ENCODE data around the gene ACAD10.
"Not testable (repeated sequence)": the region's sequence is repeated elsewhere in the genome, so short reads cannot be mapped to it uniquely, and the experiment has no call there.

The ACAD10 gene

GRCh38 chr12:111664961-111665865, 20.6 kb upstream of the ACAD10 start:
- Histone ChIP-seq H3K36me3 (ENCODE audit: insufficient read depth, low read length) (peaks cover 12% of the 10 kb centered on the region), H3K9me3 (ENCODE audit: control insufficient read depth, insufficient read depth, low read length) (no peaks in the 10 kb centered on the region), H3K4me1 (ENCODE audit: insufficient read depth, low read length) (no peaks in the 10 kb centered on the region), H3K9ac (ENCODE audit: low read depth, low read length) (no peak overlapping the region)

GRCh38 chr12:111672822-111673381, 13.0 kb upstream of the ACAD10 start:
- Histone ChIP-seq H3K9ac (ENCODE audit: low read depth, low read length) (no peak overlapping the region), H3K9me3 (ENCODE audit: control insufficient read depth, insufficient read depth, low read length) (no peaks in the 10 kb centered on the region), H3K36me3 (ENCODE audit: insufficient read depth, low read length) (peaks cover 24% of the 10 kb centered on the region), H3K4me1 (ENCODE audit: insufficient read depth, low read length) (no peaks in the 10 kb centered on the region)

- Histone ChIP-seq H3K4me1 (ENCODE audit: insufficient read depth, low read length) (no peaks in the 10 kb centered on the region), H3K9me3 (ENCODE audit: control insufficient read depth, insufficient read depth, low read length) (no peaks in the 10 kb centered on the region), H3K36me3 (ENCODE audit: insufficient read depth, low read length) (peaks cover 24% of the 10 kb centered on the region), H3K9ac (ENCODE audit: low read depth, low read length) (no peak overlapping the region)
These were observed 12.3 kb upstream of the ACAD10 start for GRCh38 chr12:111673503-111673902.

- peaks cover 26% of the 10 kb centered on the region for H3K36me3 ChIP-seq (ENCODE audit: insufficient read depth, low read length)
- H3K9ac ChIP-seq (ENCODE audit: low read depth, low read length) = no peak overlapping the region
- no peaks in the 10 kb centered on the region for H3K9me3 ChIP-seq (ENCODE audit: control insufficient read depth, insufficient read depth, low read length)
- no peaks in the 10 kb centered on the region for H3K4me1 ChIP-seq (ENCODE audit: insufficient read depth, low read length)
These were observed 8.7 kb upstream of the ACAD10 start for GRCh38 chr12:111677186-111677585.

DNA sequence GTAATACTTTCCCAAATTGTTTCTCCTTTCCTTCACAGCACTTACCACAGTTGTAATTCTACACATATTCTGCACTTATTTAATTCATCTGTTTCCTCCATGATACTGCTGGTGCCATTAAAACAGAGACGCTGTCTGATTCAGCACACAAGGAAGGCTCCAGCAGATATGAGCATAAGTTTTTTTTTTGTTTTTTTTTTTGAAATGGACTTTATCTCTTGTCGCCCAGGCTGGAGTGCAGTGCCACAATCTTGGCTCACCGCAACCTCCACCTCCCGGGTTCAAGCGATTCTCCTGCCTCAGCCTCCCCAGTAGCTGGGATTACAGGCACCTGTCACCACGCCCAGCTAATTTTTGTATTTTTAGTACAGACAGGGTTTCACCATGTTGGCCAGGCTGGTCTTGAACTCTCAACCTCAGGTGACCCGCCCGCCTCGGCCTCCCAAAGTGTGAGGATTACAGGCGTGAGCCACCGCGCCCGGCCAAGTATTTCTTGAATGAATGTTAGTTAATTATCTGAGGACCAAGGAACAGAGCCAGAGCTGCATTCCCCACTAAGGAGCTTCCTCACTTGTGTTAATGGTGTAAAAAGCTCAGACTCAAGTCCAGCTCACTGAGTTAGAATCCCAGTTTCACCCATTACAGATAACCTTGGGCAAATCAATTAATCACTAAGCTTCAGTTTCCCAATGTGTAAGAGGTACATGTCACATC, 1.2 kb upstream of the ACAD10 start:
- H3K9me3 ChIP-seq (ENCODE audit: control insufficient read depth, insufficient read depth, low read length); H3K4me1 ChIP-seq (ENCODE audit: insufficient read depth, low read length): not testable (repeated sequence)
- H3K36me3 ChIP-seq (ENCODE audit: insufficient read depth, low read length) = peaks cover 14% of the 10 kb centered on the region
- H3K9ac ChIP-seq (ENCODE audit: low read depth, low read length) = peak overlapping the region; percentile 100

DNA sequence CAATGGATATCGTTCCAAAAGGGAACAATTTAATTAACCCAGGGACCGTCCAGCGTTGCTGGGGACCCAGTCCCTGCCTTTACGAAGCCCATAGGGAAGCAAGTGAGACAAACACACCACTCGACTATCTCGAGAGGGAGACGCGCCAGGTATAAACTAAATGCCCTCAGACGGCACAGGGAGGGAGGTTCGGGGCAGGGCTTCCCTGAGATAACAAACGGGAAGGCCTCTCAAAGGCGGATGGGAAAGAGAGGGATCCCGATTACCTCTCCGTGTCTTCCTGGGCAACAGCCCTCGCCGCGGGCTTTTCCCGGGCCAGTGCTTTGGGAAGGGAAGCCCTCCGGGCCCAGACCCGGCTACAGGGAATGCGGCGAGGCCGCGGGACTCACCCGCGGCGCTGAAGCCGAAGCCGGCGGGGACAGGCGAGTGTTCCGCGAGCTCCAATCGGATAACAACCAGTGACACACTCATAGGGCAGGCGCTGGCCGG, 487 bp upstream of the ACAD10 start:
- H3K36me3 ChIP-seq (ENCODE audit: insufficient read depth, low read length) = peaks cover 14% of the 10 kb centered on the region
- H3K9ac ChIP-seq (ENCODE audit: low read depth, low read length) = peak overlapping the region; percentile 100
- H3K4me1 ChIP-seq (ENCODE audit: insufficient read depth, low read length) = peaks cover 4% of the 10 kb centered on the region; the same call in 1 of the 2 replicates
- H3K9me3 ChIP-seq (ENCODE audit: control insufficient read depth, insufficient read depth, low read length) = no peaks in the 10 kb centered on the region

DNA sequence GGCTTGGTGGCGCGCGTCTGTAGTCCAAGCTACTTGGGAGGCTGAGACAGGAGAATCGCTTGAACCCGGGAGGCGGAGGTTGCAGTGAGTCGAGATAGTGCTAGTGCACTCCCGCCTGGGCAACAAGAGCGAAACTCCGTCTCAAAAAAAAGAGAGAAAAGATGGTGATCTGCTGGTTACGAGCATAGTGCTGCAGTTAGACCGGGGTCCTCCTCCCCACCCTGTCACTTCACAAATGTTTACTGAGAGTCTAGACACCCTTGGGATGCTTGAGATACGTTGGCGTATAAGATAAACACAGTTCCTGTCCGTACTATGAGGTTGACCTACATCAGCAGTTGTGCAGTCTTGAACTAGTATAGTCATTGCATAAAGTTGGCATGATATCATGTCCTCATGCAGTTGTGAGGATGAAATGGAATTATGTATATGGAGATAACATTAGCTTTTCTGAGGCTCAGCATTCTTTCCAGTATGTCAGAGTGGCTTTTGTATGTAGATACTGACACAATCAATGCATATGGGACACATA, 787 bp downstream of the ACAD10 start:
- H3K9me3 ChIP-seq (ENCODE audit: control insufficient read depth, insufficient read depth, low read length) = no peaks in the 10 kb centered on the region
- peak overlapping the region; percentile 100; the same call in 1 of the 2 replicates for H3K9ac ChIP-seq (ENCODE audit: low read depth, low read length)
- H3K4me1 ChIP-seq (ENCODE audit: insufficient read depth, low read length) = peaks cover 4% of the 10 kb centered on the region; the same call in 1 of the 2 replicates
- peaks cover 7% of the 10 kb centered on the region; the same call in 1 of the 2 replicates for H3K36me3 ChIP-seq (ENCODE audit: insufficient read depth, low read length)

DNA sequence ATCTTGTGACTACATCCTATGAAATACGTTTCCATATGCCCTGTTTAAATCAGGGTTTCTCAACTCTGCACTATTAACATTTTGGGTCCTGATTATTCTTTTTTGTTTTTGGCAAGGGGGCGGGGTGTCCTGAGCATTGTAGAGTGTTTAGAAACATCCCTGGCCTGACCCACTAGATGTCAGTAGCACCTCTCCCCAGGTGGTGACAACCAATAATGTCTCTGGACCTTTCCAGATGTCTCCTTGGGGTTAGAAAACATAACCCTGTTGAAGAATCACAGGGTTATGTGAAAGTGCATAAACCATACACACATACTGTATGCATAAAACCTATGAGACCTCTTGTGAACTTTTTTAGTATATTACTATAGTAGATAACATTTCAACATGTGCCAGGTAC, 1.4 kb downstream of the ACAD10 start:
- no peak overlapping the region for H3K9ac ChIP-seq (ENCODE audit: low read depth, low read length)
- 0 out of 2 replicates have a peak, but pooled peaks cover 7% of the 10 kb centered on the region for H3K36me3 ChIP-seq (ENCODE audit: insufficient read depth, low read length)
- no peaks in the 10 kb centered on the region for H3K9me3 ChIP-seq (ENCODE audit: control insufficient read depth, insufficient read depth, low read length)
- peaks cover 4% of the 10 kb centered on the region; the same call in 1 of the 2 replicates for H3K4me1 ChIP-seq (ENCODE audit: insufficient read depth, low read length)

GRCh38 chr12:111687952-111688351, 2.1 kb downstream of the ACAD10 start:
- Histone ChIP-seq H3K9me3 (ENCODE audit: control insufficient read depth, insufficient read depth, low read length) (no peaks in the 10 kb centered on the region), H3K4me1 (ENCODE audit: insufficient read depth, low read length) (peaks cover 4% of the 10 kb centered on the region; the same call in 1 of the 2 replicates), H3K9ac (ENCODE audit: low read depth, low read length) (no peak overlapping the region), H3K36me3 (ENCODE audit: insufficient read depth, low read length) (0 out of 2 replicates have a peak, but pooled peaks cover 2% of the 10 kb centered on the region)

- peaks cover 3% of the 10 kb centered on the region; the same call in 1 of the 2 replicates for H3K36me3 ChIP-seq (ENCODE audit: insufficient read depth, low read length)
- peaks cover 4% of the 10 kb centered on the region; the same call in 1 of the 2 replicates for H3K4me1 ChIP-seq (ENCODE audit: insufficient read depth, low read length)
- H3K9ac ChIP-seq (ENCODE audit: low read depth, low read length) = no peak overlapping the region
- H3K9me3 ChIP-seq (ENCODE audit: control insufficient read depth, insufficient read depth, low read length) = no peaks in the 10 kb centered on the region
These were observed 5.4 kb downstream of the ACAD10 start for GRCh38 chr12:111691262-111691661.

GRCh38 chr12:111692575-111693210, 6.8 kb downstream of the ACAD10 start:
- H3K9me3 ChIP-seq (ENCODE audit: control insufficient read depth, insufficient read depth, low read length) = no peaks in the 10 kb centered on the region
- H3K4me1 ChIP-seq (ENCODE audit: insufficient read depth, low read length) = no peaks in the 10 kb centered on the region
- H3K9ac ChIP-seq (ENCODE audit: low read depth, low read length) = no peak overlapping the region
- H3K36me3 ChIP-seq (ENCODE audit: insufficient read depth, low read length) = peaks cover 3% of the 10 kb centered on the region; the same call in 1 of the 2 replicates

- Histone ChIP-seq H3K9me3 (ENCODE audit: control insufficient read depth, insufficient read depth, low read length) (no peaks in the 10 kb centered on the region), H3K4me1 (ENCODE audit: insufficient read depth, low read length) (no peaks in the 10 kb centered on the region), H3K9ac (ENCODE audit: low read depth, low read length) (no peak overlapping the region), H3K36me3 (ENCODE audit: insufficient read depth, low read length) (peaks cover 3% of the 10 kb centered on the region; the same call in 1 of the 2 replicates)
These were observed 8.0 kb downstream of the ACAD10 start for GRCh38 chr12:111693818-111694217.

DNA sequence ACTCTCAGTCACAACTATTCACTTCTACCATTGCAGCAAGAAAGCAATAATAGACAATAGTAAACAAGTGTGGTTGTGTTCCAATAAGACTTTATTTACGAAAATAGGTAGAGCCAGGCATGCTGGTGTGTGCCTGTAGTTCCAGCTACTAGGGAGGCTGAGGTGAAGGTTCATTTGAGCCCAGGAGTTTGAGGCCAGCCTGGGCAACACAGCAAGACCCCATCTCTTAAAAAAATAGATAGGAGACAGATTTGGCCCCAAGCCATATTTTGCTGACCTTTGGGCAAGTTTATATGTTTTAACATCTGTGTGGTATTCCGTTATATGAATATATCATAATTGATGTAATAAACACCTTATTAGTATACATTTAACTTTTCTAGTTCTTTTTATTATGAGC, 14.1 kb downstream of the ACAD10 start:
- no peaks in the 10 kb centered on the region for H3K4me1 ChIP-seq (ENCODE audit: insufficient read depth, low read length)
- H3K9ac ChIP-seq (ENCODE audit: low read depth, low read length) = no peak overlapping the region
- H3K9me3 ChIP-seq (ENCODE audit: control insufficient read depth, insufficient read depth, low read length) = no peaks in the 10 kb centered on the region
- H3K36me3 ChIP-seq (ENCODE audit: insufficient read depth, low read length) = peaks cover 2% of the 10 kb centered on the region; the same call in 1 of the 2 replicates

Data from ES-I3 (cell line).